UCSD-AML1 (cell line): Measurements from ENCODE around the gene PDCD1LG2.

Experiments used
- DNase-seq: peaks from one replicate; lab custom pipeline; 2025; ENCODE audit not compliant: unreplicated experiment; lab: John Stamatoyannopoulos, UW

PDCD1LG2 gene

GRCh38 chr9:5529683-5530221 is 19.4 kb downstream of the PDCD1LG2 start:
- no peak for DNase-seq

DNA sequence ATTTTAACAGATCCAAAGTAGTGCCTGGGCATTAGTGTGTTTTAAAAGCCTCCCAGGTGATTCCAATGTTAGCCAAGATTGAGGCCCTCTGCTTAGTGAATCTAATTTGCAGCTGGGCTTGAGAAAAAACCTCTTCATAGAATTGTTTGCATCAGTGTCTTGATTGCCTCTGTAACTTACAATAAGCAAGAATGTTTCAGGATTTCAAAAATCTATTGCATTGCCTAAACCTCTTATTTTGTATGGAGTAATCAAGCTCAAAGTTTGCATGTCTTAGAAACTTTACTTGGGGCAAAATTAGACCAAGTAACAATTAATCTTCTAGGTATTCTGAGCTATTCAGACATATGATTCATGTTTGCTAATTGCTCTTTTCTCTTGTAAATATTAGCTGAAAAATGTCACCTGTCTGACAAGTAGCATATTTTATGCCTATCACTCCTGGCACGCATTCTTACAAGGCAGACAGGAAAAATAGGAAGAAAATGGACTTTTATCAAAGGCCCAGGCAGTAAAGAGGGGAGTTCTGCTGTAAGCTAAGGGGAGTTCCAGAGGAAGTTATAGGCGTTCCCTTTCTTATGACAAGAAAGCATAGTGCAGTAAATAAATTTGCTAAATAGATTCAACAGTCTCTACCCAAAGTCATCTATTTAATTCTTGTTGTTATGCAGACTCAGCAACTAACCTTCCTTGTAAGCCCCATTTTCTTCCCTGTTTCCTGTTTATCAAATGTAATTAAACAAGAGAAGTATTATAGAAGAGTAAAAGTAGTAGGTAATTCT is 21.0 kb downstream of the PDCD1LG2 start:
- no peak for DNase-seq

GRCh38 chr9:5532306-5532705 is 22.0 kb downstream of the PDCD1LG2 start:
- no peak for DNase-seq

DNA sequence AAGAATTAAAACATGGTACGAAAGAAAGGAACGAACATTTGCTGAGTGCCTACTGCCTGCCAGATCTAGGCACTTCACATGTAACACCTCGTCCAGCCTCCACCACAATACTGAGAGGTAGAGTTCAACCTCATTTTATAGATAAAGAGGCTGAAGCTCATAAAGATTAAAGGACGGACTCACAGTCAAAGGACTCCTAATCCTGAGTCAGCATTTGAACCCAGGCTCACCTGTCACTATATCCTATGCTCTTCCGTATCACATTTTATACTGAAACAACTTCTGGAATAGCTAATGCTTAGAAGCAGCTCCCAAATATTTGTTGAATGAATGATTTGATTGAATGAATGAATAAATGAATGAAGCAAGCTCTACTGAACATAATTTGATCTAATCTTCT is 22.5 kb downstream of the PDCD1LG2 start:
- no peak for DNase-seq

DNA sequence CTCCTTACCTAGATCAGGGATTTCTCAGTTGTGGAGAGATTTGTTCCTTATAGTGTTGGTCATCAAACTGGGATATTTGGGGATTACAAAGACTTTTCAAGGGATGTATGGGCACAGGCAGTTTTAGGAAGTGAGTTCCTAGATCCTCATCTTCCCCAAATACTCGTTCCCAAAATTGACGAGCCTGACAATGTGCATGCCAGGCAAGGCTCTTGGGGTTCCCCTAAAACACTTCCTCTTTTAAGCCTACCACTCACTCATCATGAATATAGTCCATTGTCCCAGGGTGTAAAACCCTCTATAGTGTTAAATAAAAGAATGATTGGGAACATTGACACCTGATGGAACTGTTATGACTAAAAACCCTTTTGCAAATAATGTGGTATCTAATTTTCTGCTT is 26.4 kb downstream of the PDCD1LG2 start:
- no peak for DNase-seq

GRCh38 chr9:5543875-5544702 is 33.8 kb downstream of the PDCD1LG2 start:
- DNase-seq: no peak

DNA sequence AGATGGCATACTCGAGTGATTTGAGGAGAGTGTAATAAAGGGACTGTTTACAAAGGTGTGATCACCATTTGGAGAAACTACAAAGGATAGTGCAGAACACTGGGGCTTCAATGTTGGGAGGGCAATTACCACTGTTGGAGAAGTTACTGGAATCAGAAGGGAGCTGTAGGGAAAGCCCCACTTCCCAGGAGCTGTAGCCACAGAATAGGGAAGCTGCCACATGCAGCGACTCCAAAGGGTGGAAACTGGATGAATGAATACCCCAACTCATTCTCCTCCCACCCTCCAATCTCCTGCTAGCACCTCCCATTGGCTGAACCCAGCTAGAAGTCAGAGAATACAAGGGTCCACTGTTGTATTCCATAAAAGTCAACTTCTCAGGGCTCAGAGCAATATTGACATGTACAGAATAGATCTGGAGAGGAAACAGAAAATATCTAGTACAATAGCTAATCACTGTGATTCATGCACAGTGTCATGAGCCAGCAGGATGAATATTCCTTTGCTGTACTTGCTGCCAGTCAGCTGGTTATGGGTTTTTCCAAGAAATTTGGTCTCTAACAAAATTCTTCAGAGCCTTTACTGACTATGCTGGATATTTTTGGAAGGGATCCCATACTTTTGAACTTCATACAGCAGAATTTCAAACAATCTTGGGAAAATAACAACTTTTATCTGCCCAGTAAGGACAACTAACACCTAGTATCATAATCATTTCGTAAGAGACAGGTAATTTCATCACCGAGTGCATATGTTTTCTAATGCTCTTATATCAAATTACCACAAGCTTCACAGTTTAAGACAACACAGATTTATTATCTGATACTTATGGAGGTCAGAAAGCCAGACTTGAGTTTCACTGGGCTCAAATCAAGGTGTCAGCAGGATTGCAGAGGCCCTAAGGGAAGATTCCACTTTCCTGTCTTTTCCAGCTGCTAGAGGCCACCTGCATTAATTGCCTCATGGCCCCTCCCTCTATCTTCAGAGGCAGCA is 39.6 kb downstream of the PDCD1LG2 start:
- DNase-seq: no peak

GRCh38 chr9:5551368-5552150 is 41.2 kb downstream of the PDCD1LG2 start:
- no peak for DNase-seq

DNA sequence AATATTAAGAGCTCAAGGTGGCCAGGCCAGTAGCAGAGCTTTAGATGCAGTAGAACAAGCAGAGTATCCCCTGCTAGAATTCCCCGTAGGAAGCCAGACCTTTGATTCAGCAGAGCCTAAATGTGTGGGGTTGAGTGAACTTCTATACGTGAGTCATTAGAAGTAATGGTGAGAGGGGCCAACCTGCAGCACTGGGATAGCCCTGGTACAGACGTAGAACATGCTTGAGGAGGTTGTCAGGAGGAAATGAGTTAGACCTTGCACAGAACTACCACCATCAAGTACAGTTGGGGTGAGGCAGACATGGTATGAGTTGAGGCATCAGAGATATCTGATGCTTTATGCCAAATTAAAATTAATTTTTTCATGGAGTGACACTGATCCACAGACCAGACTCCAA is 42.0 kb downstream of the PDCD1LG2 start:
- DNase-seq: no peak

DNA sequence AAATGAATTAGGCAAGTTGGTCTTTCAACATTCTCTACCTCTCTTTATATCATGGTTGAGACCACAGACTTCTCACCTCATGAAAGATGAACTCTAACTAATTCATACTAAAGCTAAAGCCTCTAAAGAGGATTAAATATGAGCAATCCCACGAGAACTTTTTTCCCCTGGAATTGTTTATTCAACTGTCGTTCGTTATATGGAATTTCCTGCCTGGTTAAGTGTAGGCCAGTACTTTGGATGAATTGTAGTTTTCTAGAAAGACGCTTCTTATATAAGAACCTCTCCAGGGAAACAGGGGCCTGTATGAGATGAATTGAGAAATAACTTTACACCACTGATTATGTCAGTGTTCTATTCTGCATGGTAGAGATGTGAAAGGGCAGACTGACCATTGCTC is 42.9 kb downstream of the PDCD1LG2 start:
- no peak for DNase-seq

GRCh38 chr9:5554254-5554653 is 43.9 kb downstream of the PDCD1LG2 start:
- no peak for DNase-seq

DNA sequence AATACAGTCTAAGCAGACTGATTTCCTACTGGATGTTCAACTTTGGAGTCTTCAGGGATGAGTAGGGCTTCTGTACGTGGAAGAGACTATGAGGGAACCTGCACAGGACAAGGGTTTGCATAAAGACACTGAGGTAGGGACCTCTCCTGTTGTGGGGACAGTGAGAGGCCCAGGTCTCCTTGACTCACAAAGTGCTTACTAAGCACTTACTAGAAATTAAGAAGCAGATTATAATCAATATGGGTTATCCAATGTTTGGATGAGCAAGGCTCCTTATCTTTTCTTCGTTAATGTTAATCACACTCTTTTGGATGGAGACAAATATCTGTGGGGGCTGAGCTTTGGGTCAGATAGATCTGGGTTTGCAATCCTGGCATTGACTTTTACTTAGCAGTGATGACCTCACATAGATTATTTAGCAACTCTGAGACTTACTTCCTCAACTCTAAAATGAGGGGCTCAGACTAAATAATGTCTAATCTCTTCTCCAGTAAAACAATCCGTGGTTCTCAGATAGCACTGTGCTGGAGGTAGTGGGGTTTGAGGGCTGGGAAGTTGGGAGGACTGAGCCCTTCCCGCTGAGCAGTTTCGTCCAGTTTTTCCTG is 45.9 kb downstream of the PDCD1LG2 start:
- no peak for DNase-seq

GRCh38 chr9:5557606-5558587 is 47.6 kb downstream of the PDCD1LG2 start:
- peak; percentile 20 for DNase-seq

DNA sequence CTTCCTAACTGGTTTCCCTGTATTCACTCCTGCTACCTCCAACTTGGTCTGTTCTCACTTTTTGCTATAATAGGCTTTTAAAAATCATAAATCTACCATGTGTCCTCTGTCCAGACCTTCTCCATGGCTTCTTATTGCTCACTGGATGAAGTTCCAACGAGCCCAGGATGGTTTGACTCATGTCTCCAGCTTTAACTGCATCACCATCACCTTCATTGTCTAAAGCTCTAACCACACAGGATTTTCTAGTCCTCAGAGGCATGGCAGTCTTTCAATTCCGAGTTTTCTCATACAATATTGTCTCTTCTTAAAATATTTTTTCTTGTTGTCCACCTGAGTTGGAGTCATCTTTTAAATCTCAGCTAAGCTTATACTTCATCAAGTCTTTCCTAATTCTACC is 49.3 kb downstream of the PDCD1LG2 start:
- no peak for DNase-seq

DNA sequence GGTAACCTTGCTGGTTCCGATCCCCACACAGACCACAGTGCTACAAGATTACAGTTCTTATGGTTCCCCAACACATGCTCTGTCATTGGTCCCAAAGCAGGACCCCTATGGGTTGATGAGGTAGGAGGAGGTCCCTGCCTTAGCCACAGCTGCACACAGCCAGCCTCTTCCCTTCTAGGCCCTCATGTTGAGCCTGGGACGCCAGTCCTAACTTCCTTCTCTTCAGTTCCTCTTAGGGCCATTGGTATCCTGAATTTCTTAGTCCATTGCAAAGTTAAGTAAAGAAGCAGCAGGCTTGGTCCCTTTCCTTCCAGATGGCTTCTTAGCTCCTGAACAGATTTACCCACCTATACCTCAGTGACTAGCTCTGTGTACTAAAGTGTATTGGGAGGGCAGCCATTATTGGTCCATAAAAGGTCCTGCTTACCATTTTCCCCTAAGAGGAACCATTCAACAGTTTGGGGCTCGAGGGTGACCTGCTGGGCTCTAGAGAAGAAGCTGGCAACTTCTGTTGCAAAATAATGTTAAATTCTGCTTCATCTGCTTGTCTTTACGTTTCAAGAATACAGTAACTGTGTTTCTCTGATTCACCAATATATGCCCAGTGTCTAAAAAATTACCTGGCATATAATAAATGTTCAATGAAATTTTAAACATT is 50.2 kb downstream of the PDCD1LG2 start:
- DNase-seq: no peak

GRCh38 chr9:5561828-5562488 is 51.6 kb downstream of the PDCD1LG2 start:
- DNase-seq: no peak

GRCh38 chr9:5562806-5563416 is 52.6 kb downstream of the PDCD1LG2 start:
- DNase-seq: no peak
